Measurements from ENCODE around the gene DHX32.

DNA sequence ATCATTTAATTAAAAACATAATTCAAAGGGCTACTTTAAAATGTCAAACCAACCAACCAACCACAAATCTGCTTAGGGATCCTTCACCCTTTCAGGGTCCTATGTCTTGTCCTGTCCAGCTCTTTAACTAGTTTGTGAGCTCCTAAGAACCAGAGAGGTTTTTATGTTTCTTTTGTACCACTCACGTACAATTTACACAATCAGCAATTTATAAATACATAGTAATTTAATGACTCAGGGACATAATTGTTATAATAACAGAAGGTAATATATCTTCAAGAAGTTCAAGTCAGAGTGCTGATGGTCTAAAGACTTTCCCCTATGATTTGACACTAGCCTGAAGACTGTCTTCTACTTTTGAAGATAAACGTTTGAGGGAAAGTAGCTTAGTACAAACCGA is 16.0 kb downstream of the DHX32 start:
- TF ChIP-seq, protein P1, sequence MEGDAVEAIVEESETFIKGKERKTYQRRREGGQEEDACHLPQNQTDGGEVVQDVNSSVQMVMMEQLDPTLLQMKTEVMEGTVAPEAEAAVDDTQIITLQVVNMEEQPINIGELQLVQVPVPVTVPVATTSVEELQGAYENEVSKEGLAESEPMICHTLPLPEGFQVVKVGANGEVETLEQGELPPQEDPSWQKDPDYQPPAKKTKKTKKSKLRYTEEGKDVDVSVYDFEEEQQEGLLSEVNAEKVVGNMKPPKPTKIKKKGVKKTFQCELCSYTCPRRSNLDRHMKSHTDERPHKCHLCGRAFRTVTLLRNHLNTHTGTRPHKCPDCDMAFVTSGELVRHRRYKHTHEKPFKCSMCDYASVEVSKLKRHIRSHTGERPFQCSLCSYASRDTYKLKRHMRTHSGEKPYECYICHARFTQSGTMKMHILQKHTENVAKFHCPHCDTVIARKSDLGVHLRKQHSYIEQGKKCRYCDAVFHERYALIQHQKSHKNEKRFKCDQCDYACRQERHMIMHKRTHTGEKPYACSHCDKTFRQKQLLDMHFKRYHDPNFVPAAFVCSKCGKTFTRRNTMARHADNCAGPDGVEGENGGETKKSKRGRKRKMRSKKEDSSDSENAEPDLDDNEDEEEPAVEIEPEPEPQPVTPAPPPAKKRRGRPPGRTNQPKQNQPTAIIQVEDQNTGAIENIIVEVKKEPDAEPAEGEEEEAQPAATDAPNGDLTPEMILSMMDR (IDR thresholded peaks at IDR 0.05), result no peak
- TF ChIP-seq, protein P2, sequence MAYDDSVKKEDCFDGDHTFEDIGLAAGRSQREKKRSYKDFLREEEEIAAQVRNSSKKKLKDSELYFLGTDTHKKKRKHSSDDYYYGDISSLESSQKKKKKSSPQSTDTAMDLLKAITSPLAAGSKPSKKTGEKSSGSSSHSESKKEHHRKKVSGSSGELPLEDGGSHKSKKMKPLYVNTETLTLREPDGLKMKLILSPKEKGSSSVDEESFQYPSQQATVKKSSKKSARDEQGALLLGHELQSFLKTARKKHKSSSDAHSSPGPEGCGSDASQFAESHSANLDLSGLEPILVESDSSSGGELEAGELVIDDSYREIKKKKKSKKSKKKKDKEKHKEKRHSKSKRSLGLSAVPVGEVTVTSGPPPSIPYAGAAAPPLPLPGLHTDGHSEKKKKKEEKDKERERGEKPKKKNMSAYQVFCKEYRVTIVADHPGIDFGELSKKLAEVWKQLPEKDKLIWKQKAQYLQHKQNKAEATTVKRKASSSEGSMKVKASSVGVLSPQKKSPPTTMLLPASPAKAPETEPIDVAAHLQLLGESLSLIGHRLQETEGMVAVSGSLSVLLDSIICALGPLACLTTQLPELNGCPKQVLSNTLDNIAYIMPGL (CRISPR knock-in tag; IDR thresholded peaks at IDR 0.05), result no peak
- no peak for TF ChIP-seq CBFB (CRISPR knock-in tag; IDR thresholded peaks at IDR 0.05; ENCODE audit: low read depth)
